NT2/D1 (cell line): ENCODE measurements around the gene SELENOF.

Experiments
- DNase-seq: peaks from one replicate; pipeline ENCODE4 v3.0.0-alpha.2; 2011; ENCODE audit warnings: low read depth, low spot score
- H3K27me3 ChIP-seq: 2 replicates; pipeline ENCODE4 v1.6.0; 2011; ENCODE audit warnings: mild to moderate bottlenecking; ENCODE audit not compliant: insufficient read length, insufficient read depth
- H3K36me3 ChIP-seq: 2 replicates; pipeline ENCODE4 v1.6.1; 2011; ENCODE audit warnings: mild to moderate bottlenecking, low read length, mixed read lengths; ENCODE audit not compliant: insufficient read depth, insufficient read length
- H3K4me1 ChIP-seq: 2 replicates; pipeline ENCODE4 v1.5.1; 2011; ENCODE audit not compliant: insufficient read depth, insufficient read length
- H3K4me3 ChIP-seq: 2 replicates; pipeline ENCODE4 v1.5.1; 2011; ENCODE audit warnings: low read depth; ENCODE audit not compliant: insufficient read length
- H3K9ac ChIP-seq: 2 replicates; pipeline ENCODE4 v1.6.0; 2011; ENCODE audit warnings: low read depth; ENCODE audit not compliant: insufficient read length
- H3K9me3 ChIP-seq: 2 replicates; pipeline ENCODE4 v1.5.1; 2011; ENCODE audit warnings: mild to moderate bottlenecking, low read length; ENCODE audit not compliant: insufficient read depth
- SUZ12 ChIP-seq: IDR thresholded peaks from 2 replicates; pipeline ENCODE4 v1.6.1; 2011; ENCODE audit not compliant: insufficient read length, insufficient read depth; ENCODE audit errors: extremely low read depth
- YY1 ChIP-seq: IDR thresholded peaks from 2 replicates; pipeline ENCODE4 v1.6.1; 2011; ENCODE audit not compliant: insufficient read length, insufficient read depth
- ZNF274 ChIP-seq: IDR thresholded peaks from 2 replicates; pipeline ENCODE4 v1.6.1; 2011; ENCODE audit warnings: mild to moderate bottlenecking, low read depth, low read length

SELENOF gene

GRCh38 chr1:86865973-86866637 lies 47.8 kb downstream of the SELENOF start:
- Histone ChIP-seq H3K27me3 (no peaks in the 10 kb centered on the region), H3K36me3 (peaks cover 26% of the 10 kb centered on the region), H3K4me3 (no peak overlapping the region), H3K9ac (no peak overlapping the region), H3K9me3 (no peaks in the 10 kb centered on the region), H3K4me1 (no peaks in the 10 kb centered on the region)
- TF ChIP-seq SUZ12 (no peak), ZNF274 (no peak), YY1 (no peak)
- no peak for DNase-seq

GRCh38 chr1:86862920-86863319 lies 51.0 kb downstream of the SELENOF start:
- H3K36me3 ChIP-seq: peaks cover 26% of the 10 kb centered on the region
- no peaks in the 10 kb centered on the region for H3K9me3 ChIP-seq
- H3K9ac ChIP-seq: no peak overlapping the region
- no peak overlapping the region for H3K4me3 ChIP-seq
- no peak for DNase-seq
- H3K4me1 ChIP-seq: no peaks in the 10 kb centered on the region
- TF ChIP-seq ZNF274 (no peak), YY1 (no peak), SUZ12 (no peak)
- no peaks in the 10 kb centered on the region for H3K27me3 ChIP-seq

GRCh38 chr1:86861424-86861823 lies 52.5 kb downstream of the SELENOF start:
- H3K36me3 ChIP-seq: peaks cover 18% of the 10 kb centered on the region
- no peaks in the 10 kb centered on the region for H3K27me3 ChIP-seq
- TF ChIP-seq YY1 (no peak), SUZ12 (no peak), ZNF274 (no peak)
- no peak overlapping the region for H3K4me3 ChIP-seq
- no peak for DNase-seq
- H3K9me3 ChIP-seq: no peaks in the 10 kb centered on the region
- no peak overlapping the region for H3K9ac ChIP-seq
- no peaks in the 10 kb centered on the region for H3K4me1 ChIP-seq

- no peaks in the 10 kb centered on the region for H3K9me3 ChIP-seq
- no peaks in the 10 kb centered on the region for H3K4me1 ChIP-seq
- no peak overlapping the region for H3K9ac ChIP-seq
- no peak for DNase-seq
- no peak overlapping the region for H3K4me3 ChIP-seq
- TF ChIP-seq SUZ12: no peak
- no peak for TF ChIP-seq ZNF274
- no peak for TF ChIP-seq YY1
- peaks cover 14% of the 10 kb centered on the region for H3K36me3 ChIP-seq
- no peaks in the 10 kb centered on the region for H3K27me3 ChIP-seq
Observed at GRCh38 chr1:86860424-86860823, 53.5 kb downstream of the SELENOF start.

- no peak for TF ChIP-seq SUZ12
- TF ChIP-seq ZNF274: no peak
- no peak for TF ChIP-seq YY1
- Histone ChIP-seq H3K27me3 (no peaks in the 10 kb centered on the region), H3K9ac (no peak overlapping the region), H3K9me3 (no peaks in the 10 kb centered on the region), H3K36me3 (peaks cover 14% of the 10 kb centered on the region), H3K4me1 (no peaks in the 10 kb centered on the region), H3K4me3 (no peak overlapping the region)
- no peak for DNase-seq
Observed at GRCh38 chr1:86860020-86860419, 53.9 kb downstream of the SELENOF start.

- Histone ChIP-seq H3K4me3 (no peak overlapping the region), H3K4me1 (no peaks in the 10 kb centered on the region), H3K9me3 (no peaks in the 10 kb centered on the region), H3K27me3 (no peaks in the 10 kb centered on the region), H3K36me3 (peaks cover 14% of the 10 kb centered on the region), H3K9ac (no peak overlapping the region)
- DNase-seq: no peak
- TF ChIP-seq SUZ12 (no peak), YY1 (no peak), ZNF274 (no peak)
Observed at GRCh38 chr1:86858524-86859261, 55.2 kb downstream of the SELENOF start.

- DNase-seq: no peak
- no peak for TF ChIP-seq SUZ12
- no peak for TF ChIP-seq YY1
- TF ChIP-seq ZNF274: no peak
- Histone ChIP-seq H3K27me3 (no peaks in the 10 kb centered on the region), H3K4me1 (no peaks in the 10 kb centered on the region), H3K36me3 (no peaks in the 10 kb centered on the region), H3K9ac (no peak overlapping the region), H3K4me3 (no peak overlapping the region), H3K9me3 (no peaks in the 10 kb centered on the region)
Observed at GRCh38 chr1:86856196-86856595, 57.7 kb downstream of the SELENOF start.
